Measurements from ENCODE around the gene CHPF2.
A peak's percentile ranks its signal among the peaks of the same experiment; 100 is the strongest.

Gene CHPF2

DNA sequence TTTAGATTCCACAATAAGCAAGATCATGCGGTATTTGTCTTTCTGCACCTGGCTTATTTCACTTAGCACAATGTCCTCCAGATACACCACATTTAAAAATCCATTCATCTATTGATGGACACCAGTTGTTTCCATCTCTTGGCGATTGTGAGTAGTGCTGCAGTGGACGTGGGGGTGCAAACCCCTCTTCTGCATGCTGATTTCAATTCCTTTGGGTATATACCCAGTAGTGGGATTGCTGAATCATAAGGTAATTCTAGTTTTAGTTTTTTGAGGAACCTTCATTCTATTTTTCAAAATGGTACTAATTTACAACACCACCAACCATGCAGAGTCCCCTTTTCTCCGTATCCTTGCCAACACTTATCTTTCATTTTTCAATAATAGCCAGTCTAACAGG lies 43.2 kb upstream of the CHPF2 start:
- Histone ChIP-seq H3K4me3 (ENCODE audit: low read depth, low read length) (no peak overlapping the region), H3K9me3 (ENCODE audit: severe bottlenecking) (no peaks in the 10 kb centered on the region), H3K36me3 (no peaks in the 10 kb centered on the region), H3K27ac (no peak overlapping the region), H3K27me3 (ENCODE audit: insufficient read depth, low read depth, severe bottlenecking) (no peaks in the 10 kb centered on the region)
- no peak for DNase-seq
- TF ChIP-seq CTCF (IDR thresholded peaks at IDR 0.05; ENCODE audit: low read depth, low read length), result no peak

GRCh38 chr7:151191544-151191943 lies 40.7 kb upstream of the CHPF2 start:
- TF ChIP-seq CTCF (IDR thresholded peaks at IDR 0.05; ENCODE audit: low read depth, low read length), result no peak
- no peaks in the 10 kb centered on the region for H3K9me3 ChIP-seq (ENCODE audit: severe bottlenecking)
- no peaks in the 10 kb centered on the region for H3K36me3 ChIP-seq
- no peak for DNase-seq
- H3K4me3 ChIP-seq (ENCODE audit: low read depth, low read length), result no peak overlapping the region
- H3K27ac ChIP-seq, result no peak overlapping the region
- no peaks in the 10 kb centered on the region for H3K27me3 ChIP-seq (ENCODE audit: insufficient read depth, low read depth, severe bottlenecking)

DNA sequence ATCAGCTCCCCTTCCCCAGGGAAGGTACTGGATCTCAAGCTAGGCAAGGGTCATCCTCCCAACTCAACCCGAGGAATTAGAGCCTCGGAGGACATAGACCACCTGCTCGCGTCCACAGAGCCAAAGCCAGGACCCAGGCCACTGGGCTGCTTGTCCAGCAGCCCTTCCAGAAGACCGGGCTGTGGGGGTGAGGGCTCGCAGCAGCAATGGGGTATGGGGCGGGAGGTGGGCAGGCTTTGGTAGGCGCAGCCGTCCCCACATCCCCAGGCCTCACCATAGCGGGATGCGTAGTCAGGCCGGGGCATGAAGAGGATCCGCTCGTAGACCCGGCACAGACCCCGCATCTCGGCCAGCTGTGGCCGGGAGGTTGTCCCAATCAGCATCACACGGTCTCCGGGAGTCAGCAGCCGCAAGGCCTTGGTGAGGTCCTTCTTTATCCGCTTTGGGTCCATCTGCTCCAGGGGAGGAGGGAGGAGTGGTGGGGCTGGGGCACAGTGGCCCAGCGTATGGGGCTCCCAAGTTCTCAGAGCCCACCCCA lies 40.2 kb upstream of the CHPF2 start:
- Histone ChIP-seq H3K4me3 (ENCODE audit: low read depth, low read length) (no peak overlapping the region), H3K9me3 (ENCODE audit: severe bottlenecking) (no peaks in the 10 kb centered on the region), H3K27ac (no peak overlapping the region), H3K36me3 (no peaks in the 10 kb centered on the region), H3K27me3 (ENCODE audit: insufficient read depth, low read depth, severe bottlenecking) (no peaks in the 10 kb centered on the region)
- DNase-seq, result no peak
- no peak for TF ChIP-seq CTCF (IDR thresholded peaks at IDR 0.05; ENCODE audit: low read depth, low read length)

- no peaks in the 10 kb centered on the region for H3K27me3 ChIP-seq (ENCODE audit: insufficient read depth, low read depth, severe bottlenecking)
Measured at GRCh38 chr7:151193203-151193978, 38.9 kb upstream of the CHPF2 start.

GRCh38 chr7:151194188-151194587 lies 38.1 kb upstream of the CHPF2 start:
- H3K36me3 ChIP-seq, result no peaks in the 10 kb centered on the region
- DNase-seq, result no peak
- H3K27ac ChIP-seq, result no peak overlapping the region
- no peak for TF ChIP-seq CTCF (IDR thresholded peaks at IDR 0.05; ENCODE audit: low read depth, low read length)
- no peaks in the 10 kb centered on the region for H3K27me3 ChIP-seq (ENCODE audit: insufficient read depth, low read depth, severe bottlenecking)
- no peaks in the 10 kb centered on the region for H3K9me3 ChIP-seq (ENCODE audit: severe bottlenecking)
- H3K4me3 ChIP-seq (ENCODE audit: low read depth, low read length), result no peak overlapping the region

More at GRCh38 chr7:151193203-151193978, 38.9 kb upstream of the CHPF2 start:
- Histone ChIP-seq H3K9me3 (ENCODE audit: severe bottlenecking) (no peaks in the 10 kb centered on the region), H3K4me3 (ENCODE audit: low read depth, low read length) (no peak overlapping the region), H3K27ac (no peak overlapping the region), H3K36me3 (no peaks in the 10 kb centered on the region)
- no peak for TF ChIP-seq CTCF (IDR thresholded peaks at IDR 0.05; ENCODE audit: low read depth, low read length)
- DNase-seq, result peak; percentile 19
